Panc1 (cell line): ENCODE measurements around the gene HSPD1. TPM values are rescaled to one million over a fixed set of nuclear protein-coding genes. Genes with fewer than 3 reads are reported as not detected.

ENCODE experiments used
- ATAC-seq: fragments of 200-7000 bp; cut with Tn5 transposase; 2 replicates; pipeline ENCODE4 v1.9.1; 2020; ENCODE audit warnings: mild to moderate bottlenecking, moderate library complexity
- BruUV-seq: library from RNA; stranded (reverse); fragments of 400-500 nt; replicated peaks from 2 replicates; lab custom pipeline; 2021; lab: Mats Ljungman, UMichigan
- CTCF ChIA-PET: fragments of 300-600 bp; sonication (Branson Sonifier 250); formaldehyde crosslinking; loops from one replicate; lab custom pipeline; 2022; ENCODE audit warnings: antibody characterized with exemption; lab: Charles Lee
- POLR2A ChIA-PET: fragments of 300-600 bp; sonication (Branson Sonifier 250); formaldehyde crosslinking; loops from one replicate; lab custom pipeline; 2022; ENCODE audit warnings: antibody characterized with exemption; lab: Charles Lee
- DNase-seq: peaks from one replicate; pipeline ENCODE4 v3.0.0-alpha.2; 2010; ENCODE audit warnings: low read depth, low spot score
- H3K27ac ChIP-seq: 2 replicates; pipeline ENCODE4 v1.5.1; 2011; ENCODE audit warnings: mild to moderate bottlenecking, low read length, inconsistent platforms
- H3K27me3 ChIP-seq: fragments of 200-500 bp; sonication (Bioruptor generic); 2 replicates; pipeline ENCODE4 v1.6.0; 2014; ENCODE audit warnings: low read length, inconsistent platforms; ENCODE audit not compliant: control insufficient read depth, insufficient read depth
- H3K36me3 ChIP-seq: fragments of 200-500 bp; sonication (Bioruptor generic); 2 replicates; pipeline ENCODE4 v1.5.1; 2014; ENCODE audit warnings: inconsistent platforms, mild to moderate bottlenecking, low read length, moderate library complexity; ENCODE audit not compliant: control insufficient read depth, insufficient read depth
- H3K4me1 ChIP-seq: 2 replicates; pipeline ENCODE4 v1.5.1; 2011; ENCODE audit warnings: inconsistent platforms, mild to moderate bottlenecking, low read length, moderate library complexity; ENCODE audit not compliant: control insufficient read depth, insufficient read depth
- H3K4me3 ChIP-seq, 2 experiments: 2 replicates each; pipeline ENCODE4 v1.5.1; 2011 to 2012; ENCODE audit warnings: low read depth in 2 of 2, low read length in 2 of 2, mild to moderate bottlenecking in 2 of 2, inconsistent platforms in 1 of 2, moderate library complexity in 1 of 2
- H3K9me3 ChIP-seq: fragments of 200-500 bp; sonication (Bioruptor generic); 2 replicates; pipeline ENCODE4 v1.5.1; 2014; ENCODE audit warnings: low read depth, mild to moderate bottlenecking, inconsistent platforms, low read length, moderate library complexity; ENCODE audit not compliant: control insufficient read depth, insufficient read depth
- POLR2AphosphoS5 ChIP-seq: IDR thresholded peaks from 2 replicates; pipeline ENCODE4 v1.6.1; 2012; ENCODE audit warnings: mild to moderate bottlenecking, low read depth, low read length, moderate library complexity
- SIN3A ChIP-seq: IDR thresholded peaks from 2 replicates; pipeline ENCODE4 v1.6.1; 2012; ENCODE audit warnings: low read depth, mild to moderate bottlenecking, low read length, moderate library complexity, borderline replicate concordance; ENCODE audit not compliant: insufficient read depth
- TCF7L2 ChIP-seq: IDR thresholded peaks from 2 replicates; pipeline ENCODE4 v1.6.1; 2011; ENCODE audit warnings: mild to moderate bottlenecking, low read depth, low read length, inconsistent platforms
- in situ Hi-C: cut with HindIII; loops from 2 replicates; pipeline ENCODE4 v1.10.0; 2016; ENCODE audit warnings: low sequenced_read_pairs, low pct_unique_long_range_greater_than_20kb
- intact Hi-C: fragments of 100-400 bp; cut with micrococcal nuclease; formaldehyde crosslinking; loops from one replicate; pipeline ENCODE4 v1.10.0; 2022; ENCODE audit not compliant: unreplicated experiment
- total RNA-seq: library from RNA; stranded (reverse); gene quantifications from one replicate; pipeline ENCODE4 v1.2.1, GENCODE V29; 2021; ENCODE audit not compliant: unreplicated experiment
- TF ChIP-seq, protein P1 (sequence below): fragments of 450-650 bp; IDR thresholded peaks from 2 replicates; pipeline ENCODE4 v1.5.1; 2017; ENCODE audit warnings: mild to moderate bottlenecking
- TF ChIP-seq, protein P2 (sequence below), 2 experiments: IDR thresholded peaks; 2 replicates each; pipeline ENCODE4 v1.6.1; 2011 to 2012; ENCODE audit warnings: low read depth in 2 of 2, control low read depth in 1 of 2, low read length in 1 of 2, mild to moderate bottlenecking in 1 of 2, moderate library complexity in 1 of 2; ENCODE audit not compliant: insufficient read depth in 1 of 2

Gene HSPD1
- total RNA-seq, 1 experiment from 2014 or later: 553 TPM

DNA sequence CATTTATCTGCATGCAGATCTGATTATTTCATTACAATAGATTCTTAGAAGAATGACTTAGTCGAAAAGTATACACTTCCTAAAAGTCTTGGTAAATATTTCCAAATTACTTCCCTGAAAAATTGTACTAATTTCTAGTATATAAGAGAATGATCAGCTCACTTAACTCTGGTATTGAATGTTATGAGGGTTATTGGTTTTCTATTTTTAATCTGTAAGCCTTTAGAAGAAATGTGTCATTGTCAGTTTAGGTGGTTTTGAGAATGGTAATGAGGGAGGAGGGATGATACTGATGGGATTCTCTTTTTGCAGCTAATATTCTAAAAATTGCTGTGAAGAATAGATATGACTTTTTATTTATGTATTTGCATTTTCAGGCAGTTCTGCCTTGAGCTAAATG lies 40.1 kb upstream of the HSPD1 start:
- no TSS peak for BruUV-seq
- POLR2A ChIA-PET: no interaction called here
- DNase-seq: no peak
- CTCF ChIA-PET: no interaction called here
- Histone ChIP-seq H3K36me3 (peaks cover 11% of the 10 kb centered on the region; the same call in 1 of the 2 replicates), H3K4me1 (no peaks in the 10 kb centered on the region), H3K4me3 (no peak overlapping the region), H3K27ac (no peak overlapping the region), H3K9me3 (no peaks in the 10 kb centered on the region), H3K27me3 (no peaks in the 10 kb centered on the region)
- TF ChIP-seq TCF7L2: no peak
- TF ChIP-seq, protein P1, sequence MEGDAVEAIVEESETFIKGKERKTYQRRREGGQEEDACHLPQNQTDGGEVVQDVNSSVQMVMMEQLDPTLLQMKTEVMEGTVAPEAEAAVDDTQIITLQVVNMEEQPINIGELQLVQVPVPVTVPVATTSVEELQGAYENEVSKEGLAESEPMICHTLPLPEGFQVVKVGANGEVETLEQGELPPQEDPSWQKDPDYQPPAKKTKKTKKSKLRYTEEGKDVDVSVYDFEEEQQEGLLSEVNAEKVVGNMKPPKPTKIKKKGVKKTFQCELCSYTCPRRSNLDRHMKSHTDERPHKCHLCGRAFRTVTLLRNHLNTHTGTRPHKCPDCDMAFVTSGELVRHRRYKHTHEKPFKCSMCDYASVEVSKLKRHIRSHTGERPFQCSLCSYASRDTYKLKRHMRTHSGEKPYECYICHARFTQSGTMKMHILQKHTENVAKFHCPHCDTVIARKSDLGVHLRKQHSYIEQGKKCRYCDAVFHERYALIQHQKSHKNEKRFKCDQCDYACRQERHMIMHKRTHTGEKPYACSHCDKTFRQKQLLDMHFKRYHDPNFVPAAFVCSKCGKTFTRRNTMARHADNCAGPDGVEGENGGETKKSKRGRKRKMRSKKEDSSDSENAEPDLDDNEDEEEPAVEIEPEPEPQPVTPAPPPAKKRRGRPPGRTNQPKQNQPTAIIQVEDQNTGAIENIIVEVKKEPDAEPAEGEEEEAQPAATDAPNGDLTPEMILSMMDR: no peak
- TF ChIP-seq POLR2AphosphoS5: no peak
- TF ChIP-seq SIN3A: no peak
- TF ChIP-seq, protein P2, sequence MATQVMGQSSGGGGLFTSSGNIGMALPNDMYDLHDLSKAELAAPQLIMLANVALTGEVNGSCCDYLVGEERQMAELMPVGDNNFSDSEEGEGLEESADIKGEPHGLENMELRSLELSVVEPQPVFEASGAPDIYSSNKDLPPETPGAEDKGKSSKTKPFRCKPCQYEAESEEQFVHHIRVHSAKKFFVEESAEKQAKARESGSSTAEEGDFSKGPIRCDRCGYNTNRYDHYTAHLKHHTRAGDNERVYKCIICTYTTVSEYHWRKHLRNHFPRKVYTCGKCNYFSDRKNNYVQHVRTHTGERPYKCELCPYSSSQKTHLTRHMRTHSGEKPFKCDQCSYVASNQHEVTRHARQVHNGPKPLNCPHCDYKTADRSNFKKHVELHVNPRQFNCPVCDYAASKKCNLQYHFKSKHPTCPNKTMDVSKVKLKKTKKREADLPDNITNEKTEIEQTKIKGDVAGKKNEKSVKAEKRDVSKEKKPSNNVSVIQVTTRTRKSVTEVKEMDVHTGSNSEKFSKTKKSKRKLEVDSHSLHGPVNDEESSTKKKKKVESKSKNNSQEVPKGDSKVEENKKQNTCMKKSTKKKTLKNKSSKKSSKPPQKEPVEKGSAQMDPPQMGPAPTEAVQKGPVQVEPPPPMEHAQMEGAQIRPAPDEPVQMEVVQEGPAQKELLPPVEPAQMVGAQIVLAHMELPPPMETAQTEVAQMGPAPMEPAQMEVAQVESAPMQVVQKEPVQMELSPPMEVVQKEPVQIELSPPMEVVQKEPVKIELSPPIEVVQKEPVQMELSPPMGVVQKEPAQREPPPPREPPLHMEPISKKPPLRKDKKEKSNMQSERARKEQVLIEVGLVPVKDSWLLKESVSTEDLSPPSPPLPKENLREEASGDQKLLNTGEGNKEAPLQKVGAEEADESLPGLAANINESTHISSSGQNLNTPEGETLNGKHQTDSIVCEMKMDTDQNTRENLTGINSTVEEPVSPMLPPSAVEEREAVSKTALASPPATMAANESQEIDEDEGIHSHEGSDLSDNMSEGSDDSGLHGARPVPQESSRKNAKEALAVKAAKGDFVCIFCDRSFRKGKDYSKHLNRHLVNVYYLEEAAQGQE (IDR thresholded peaks at IDR 0.05; ENCODE audit: insufficient read depth in 1 of 2, low read depth in 2 of 2, low read length in 1 of 2): no peak
- ATAC-seq: no peak
- intact Hi-C loops: no loop called here
- in situ Hi-C loops: no loop called here

DNA sequence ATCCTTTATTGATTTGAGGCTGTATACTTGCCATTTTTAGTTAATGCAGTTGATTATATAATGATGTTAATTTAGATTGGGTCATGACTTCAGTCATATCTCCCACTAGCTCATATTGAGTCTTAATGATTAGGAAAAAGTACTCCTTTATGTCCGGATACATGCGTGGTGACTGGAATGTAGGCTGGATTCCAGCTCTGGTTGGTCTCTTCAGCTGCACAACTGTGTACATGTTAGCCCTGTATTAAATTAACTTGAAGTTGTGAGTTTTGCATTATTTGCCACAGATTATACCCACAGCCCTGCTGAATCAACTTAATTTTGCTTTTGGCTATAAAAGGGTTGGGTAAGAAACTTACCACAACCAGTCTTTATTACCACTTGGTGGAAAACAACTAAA lies 38.8 kb upstream of the HSPD1 start:
- TF ChIP-seq, protein P1: no peak
- no peak for TF ChIP-seq SIN3A
- no peak for TF ChIP-seq POLR2AphosphoS5
- TF ChIP-seq, protein P2 (IDR thresholded peaks at IDR 0.05; ENCODE audit: insufficient read depth in 1 of 2, low read depth in 2 of 2, low read length in 1 of 2): no peak
- no peak for TF ChIP-seq TCF7L2
- Histone ChIP-seq H3K4me1 (no peaks in the 10 kb centered on the region), H3K9me3 (no peaks in the 10 kb centered on the region), H3K36me3 (peaks cover 11% of the 10 kb centered on the region; the same call in 1 of the 2 replicates), H3K27me3 (no peaks in the 10 kb centered on the region), H3K4me3 (no peak overlapping the region), H3K27ac (no peak overlapping the region)
- intact Hi-C loops (no loop called here), in situ Hi-C loops (no loop called here)
- ATAC-seq (no peak), DNase-seq (no peak)
- POLR2A ChIA-PET: no interaction called here
- no TSS peak for BruUV-seq
- CTCF ChIA-PET: no interaction called here
